Right atrium auricular region (tissue), 2 donors: ENCODE data around the gene NYAP2. TPM values are rescaled to one million over a fixed set of nuclear protein-coding genes. Genes with fewer than 3 reads are reported as not detected.

Experiments used
- DNase-seq: peaks from one replicate; pipeline ENCODE4 v3.0.0-alpha.2; 2019; ENCODE audit warnings: low spot score
- H3K27ac ChIP-seq, 2 donors: fragments of 200-600 bp; sonication (generic); 1 replicate in 1 of 2; 2 replicates in 1 of 2; pipeline ENCODE4 v1.5.1; 2016 to 2019
- H3K27me3 ChIP-seq, 2 donors: fragments of 200-600 bp; sonication (generic); one replicate each; pipeline versions ENCODE4 v1.5.1 to v1.6.0; 2017 to 2019
- H3K36me3 ChIP-seq: fragments of 200-600 bp; sonication (generic); one replicate; pipeline ENCODE4 v1.5.1; 2016
- H3K4me1 ChIP-seq, 2 donors: fragments of 200-600 bp; sonication (generic); one replicate each; pipeline versions ENCODE4 v1.5.1 to v1.6.0; 2017 to 2019
- H3K4me3 ChIP-seq, 2 donors: fragments of 200-600 bp; sonication (generic); 1 replicate in 1 of 2; 2 replicates in 1 of 2; pipeline ENCODE4 v1.5.1; 2017 to 2019; ENCODE audit warnings: mild to moderate bottlenecking in 1 of 2, moderate library complexity in 1 of 2
- H3K9me3 ChIP-seq, 2 donors: fragments of 200-600 bp; sonication (generic); one replicate each; pipeline ENCODE4 v1.5.1; 2019
- CTCF ChIP-seq, 2 donors: fragments of 200-600 bp; sonication (generic); IDR thresholded peaks; one replicate each; pipeline ENCODE4 v1.5.1; 2019; ENCODE audit warnings: antibody characterized with exemption in 2 of 2
- total RNA-seq, 2 donors: library from RNA; depleted of rRNA; stranded (reverse); fragments of >200 nt; gene quantifications; one replicate each; pipeline ENCODE4 v1.1.0, GENCODE V29; 2016

NYAP2 gene
- total RNA-seq, 2 donors from 2014 or later: not detected

DNA sequence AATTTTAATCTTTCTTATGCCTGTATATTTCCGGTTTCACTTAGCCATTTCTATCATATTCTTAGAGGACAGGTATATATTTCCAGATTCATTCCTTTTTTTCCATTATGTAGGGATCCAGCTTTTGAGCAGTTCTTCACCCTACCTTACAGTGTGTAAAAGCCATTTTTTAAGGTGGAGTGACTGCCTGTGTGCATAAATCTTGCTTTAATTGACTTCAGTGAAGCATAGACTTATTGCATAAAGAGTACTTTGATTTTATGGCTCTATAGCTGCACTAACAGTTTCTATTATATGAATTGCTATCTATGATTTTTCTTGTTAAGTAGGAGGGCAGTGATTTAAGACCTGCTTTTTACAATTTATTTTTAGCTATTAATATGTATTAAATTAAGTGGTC lies 132.6 kb downstream of the NYAP2 start:
- no peak for TF ChIP-seq CTCF (IDR thresholded peaks at IDR 0.05)
- no peaks in the 10 kb centered on the region for H3K36me3 ChIP-seq
- DNase-seq: no peak
- no peaks in the 10 kb centered on the region for H3K9me3 ChIP-seq
- no peaks in the 10 kb centered on the region for H3K4me1 ChIP-seq
- no peak overlapping the region for H3K4me3 ChIP-seq
- no peak overlapping the region for H3K27ac ChIP-seq
- H3K27me3 ChIP-seq: no peaks in the 10 kb centered on the region

DNA sequence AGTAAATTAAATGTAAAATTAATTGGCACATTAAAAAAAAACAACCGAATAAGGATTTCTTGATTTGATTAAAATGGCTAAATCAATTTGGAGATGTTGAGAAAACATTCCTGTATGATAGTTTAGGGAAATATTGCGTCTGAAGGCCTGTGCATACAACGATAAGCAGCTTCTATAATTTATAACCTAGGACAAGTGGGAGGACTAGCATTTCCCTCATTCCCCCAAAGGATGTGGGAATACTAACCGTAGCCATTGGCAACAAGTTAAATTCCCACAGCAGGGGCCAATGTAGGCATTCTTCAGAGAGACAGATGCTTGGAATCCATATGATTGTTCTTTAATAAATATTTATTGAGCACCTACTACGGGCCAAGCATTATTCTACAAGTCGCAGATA lies 134.5 kb downstream of the NYAP2 start:
- Histone ChIP-seq H3K4me1 (no peaks in the 10 kb centered on the region), H3K27ac (no peak overlapping the region), H3K36me3 (no peaks in the 10 kb centered on the region), H3K27me3 (no peaks in the 10 kb centered on the region), H3K9me3 (no peaks in the 10 kb centered on the region), H3K4me3 (no peak overlapping the region)
- DNase-seq: no peak
- TF ChIP-seq CTCF (IDR thresholded peaks at IDR 0.05): no peak

DNA sequence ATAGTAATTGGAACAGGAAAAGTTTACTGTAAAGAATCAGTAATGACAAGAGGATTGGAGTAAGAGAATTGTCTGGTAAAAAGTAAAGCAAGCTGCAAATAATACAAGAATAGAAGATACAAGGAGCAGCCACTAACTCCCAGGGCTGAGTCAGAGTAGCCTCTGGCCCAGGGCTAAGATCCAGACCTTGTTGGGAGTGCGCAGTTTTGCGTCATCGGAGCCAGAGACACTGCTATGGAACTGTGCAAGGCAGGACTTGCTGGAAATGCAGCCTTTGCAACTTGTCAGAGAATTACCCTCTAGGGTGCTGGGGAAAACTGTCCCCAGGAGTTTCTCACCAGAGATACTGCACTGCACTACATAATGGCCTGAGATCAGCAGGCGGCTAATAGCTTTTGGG lies 135.2 kb downstream of the NYAP2 start:
- no peak overlapping the region for H3K27ac ChIP-seq
- no peaks in the 10 kb centered on the region for H3K9me3 ChIP-seq
- no peaks in the 10 kb centered on the region for H3K4me1 ChIP-seq
- no peak overlapping the region for H3K4me3 ChIP-seq
- no peaks in the 10 kb centered on the region for H3K36me3 ChIP-seq
- no peak for TF ChIP-seq CTCF (IDR thresholded peaks at IDR 0.05)
- no peak for DNase-seq
- H3K27me3 ChIP-seq: no peaks in the 10 kb centered on the region

DNA sequence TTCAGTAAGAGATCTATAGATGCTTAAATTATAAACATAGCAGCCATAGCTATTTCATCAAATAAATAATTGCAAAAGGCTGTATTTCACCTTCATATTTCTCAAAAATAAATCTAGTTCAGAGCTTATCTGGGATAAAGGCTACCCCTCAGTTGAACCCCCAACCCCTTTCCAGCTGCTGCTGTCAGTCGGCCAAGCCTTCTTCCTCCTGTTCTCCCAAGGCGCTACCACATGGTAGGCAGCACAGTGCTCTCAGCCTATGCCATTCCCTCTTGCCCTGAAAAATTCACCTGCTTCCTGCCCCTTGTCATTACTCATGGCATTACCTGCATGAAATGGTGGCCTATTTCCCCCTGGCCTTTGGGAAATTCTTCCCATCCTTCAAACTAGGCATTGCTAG lies 136.5 kb downstream of the NYAP2 start:
- Histone ChIP-seq H3K4me3 (no peak overlapping the region), H3K27me3 (no peaks in the 10 kb centered on the region), H3K9me3 (no peaks in the 10 kb centered on the region), H3K4me1 (no peaks in the 10 kb centered on the region), H3K27ac (no peak overlapping the region), H3K36me3 (no peaks in the 10 kb centered on the region)
- DNase-seq: no peak
- no peak for TF ChIP-seq CTCF (IDR thresholded peaks at IDR 0.05)

DNA sequence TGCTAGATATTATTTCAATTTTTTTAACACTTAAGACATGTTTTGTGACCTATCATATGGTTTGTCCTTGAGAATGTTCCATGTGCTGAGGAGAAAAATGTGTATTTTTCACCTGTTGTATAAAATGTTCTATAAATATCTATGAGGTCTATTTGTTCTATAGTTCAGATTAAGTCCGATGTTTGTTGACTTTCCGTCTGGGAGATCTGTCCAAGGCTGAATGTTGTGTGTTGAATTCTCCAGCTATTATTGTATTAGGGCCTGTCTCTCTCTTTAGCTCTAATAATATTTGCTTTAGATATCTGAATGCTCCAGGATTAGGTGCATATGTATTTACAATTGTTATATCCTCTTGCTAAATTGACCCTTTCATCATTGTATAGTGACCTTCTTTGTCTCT lies 144.1 kb downstream of the NYAP2 start:
- H3K27me3 ChIP-seq: no peaks in the 10 kb centered on the region

More for the DNA sequence above, 144.1 kb downstream of the NYAP2 start:
- Histone ChIP-seq H3K36me3 (no peaks in the 10 kb centered on the region), H3K4me3 (no peak overlapping the region), H3K27ac (no peak overlapping the region), H3K9me3 (no peaks in the 10 kb centered on the region), H3K4me1 (no peaks in the 10 kb centered on the region)
- no peak for TF ChIP-seq CTCF (IDR thresholded peaks at IDR 0.05)
- no peak for DNase-seq
